Measurements from ENCODE around the gene PRKCA.

The PRKCA gene

DNA sequence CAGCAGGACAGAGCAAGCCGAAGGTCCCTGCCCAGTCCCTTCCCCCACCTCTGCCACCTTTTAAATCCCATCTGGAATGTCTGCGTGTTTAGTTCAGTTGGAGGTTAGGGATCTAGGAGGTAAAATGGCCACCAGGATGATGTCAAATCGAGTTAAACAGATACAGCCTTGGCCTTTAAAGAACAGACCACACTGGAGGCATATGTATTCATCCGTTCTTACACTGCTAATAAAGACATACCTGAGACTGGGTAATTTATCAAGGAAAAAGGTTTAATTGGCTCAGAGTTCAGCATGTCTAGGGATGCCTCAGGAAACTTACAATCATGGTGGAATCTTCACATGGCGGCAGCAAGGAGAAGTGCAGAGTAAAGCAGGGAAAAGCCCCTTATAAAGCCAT, 364.7 kb downstream of the PRKCA start:
- no peak for DNase-seq

DNA sequence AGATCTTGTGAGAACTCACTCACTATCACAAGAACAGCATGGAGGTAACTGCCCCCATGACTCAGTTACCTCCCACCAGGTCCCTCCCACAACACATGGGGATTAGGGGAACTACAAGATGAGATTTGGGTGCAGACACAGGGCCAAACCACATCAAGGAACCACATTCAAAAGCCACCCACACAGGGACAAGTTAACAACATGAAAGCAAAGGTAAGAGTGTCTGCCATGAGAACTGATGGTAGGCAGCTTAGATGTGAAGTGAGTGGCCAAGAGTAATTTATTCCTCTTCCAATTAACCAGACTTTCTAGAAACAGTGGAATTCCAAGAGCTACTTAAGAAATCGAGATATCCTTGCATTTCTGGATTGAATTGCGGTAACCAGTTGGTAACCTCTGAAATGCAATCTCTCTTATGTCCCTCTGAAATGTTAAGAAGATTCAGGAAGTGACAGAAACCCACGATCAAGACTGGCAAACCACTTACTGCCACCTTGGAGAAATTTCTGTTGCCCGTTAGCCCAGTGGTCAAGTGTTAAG, 365.1 kb downstream of the PRKCA start:
- peak in 1 of 2 experiments; percentile 36 for DNase-seq

DNA sequence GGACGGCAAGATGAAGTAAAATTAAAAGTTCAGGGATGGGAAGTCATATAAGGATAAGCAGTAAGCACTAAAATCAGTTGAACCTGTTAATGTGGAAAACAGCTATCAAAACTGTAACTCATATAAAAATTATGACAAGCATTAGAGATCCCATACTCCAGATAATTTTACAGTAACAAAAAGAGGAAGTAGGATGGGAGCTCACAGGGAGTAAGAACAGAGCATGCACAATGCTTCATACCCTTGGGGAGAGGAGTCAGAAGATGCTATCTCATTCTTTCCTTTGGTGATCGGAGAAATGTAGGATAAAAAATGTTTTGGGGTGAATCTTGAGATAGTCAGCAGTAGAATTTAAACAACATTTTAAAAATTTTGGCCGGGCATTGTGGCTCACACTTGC, 367.8 kb downstream of the PRKCA start:
- peak; percentile 83 to 89 for DNase-seq

DNA sequence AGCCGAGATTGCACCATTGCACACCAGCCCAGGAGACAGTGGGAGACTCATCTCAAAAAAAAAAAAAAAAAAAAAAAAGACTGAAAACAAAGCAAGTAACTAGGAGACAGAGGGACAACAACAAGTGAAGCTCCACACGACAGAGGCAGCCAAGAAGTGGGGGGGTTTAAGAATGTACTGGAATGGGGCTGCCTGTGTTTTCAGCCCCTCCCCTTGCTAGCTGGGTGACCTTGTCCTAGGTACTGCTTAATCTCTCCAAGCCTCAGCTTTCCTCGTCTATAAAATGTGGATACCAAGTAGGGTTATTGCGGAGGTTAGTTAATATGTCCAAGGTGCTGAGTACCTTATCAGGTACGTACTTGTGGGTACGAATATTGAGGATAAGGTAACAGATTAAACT, 368.7 kb downstream of the PRKCA start:
- no peak for DNase-seq

DNA sequence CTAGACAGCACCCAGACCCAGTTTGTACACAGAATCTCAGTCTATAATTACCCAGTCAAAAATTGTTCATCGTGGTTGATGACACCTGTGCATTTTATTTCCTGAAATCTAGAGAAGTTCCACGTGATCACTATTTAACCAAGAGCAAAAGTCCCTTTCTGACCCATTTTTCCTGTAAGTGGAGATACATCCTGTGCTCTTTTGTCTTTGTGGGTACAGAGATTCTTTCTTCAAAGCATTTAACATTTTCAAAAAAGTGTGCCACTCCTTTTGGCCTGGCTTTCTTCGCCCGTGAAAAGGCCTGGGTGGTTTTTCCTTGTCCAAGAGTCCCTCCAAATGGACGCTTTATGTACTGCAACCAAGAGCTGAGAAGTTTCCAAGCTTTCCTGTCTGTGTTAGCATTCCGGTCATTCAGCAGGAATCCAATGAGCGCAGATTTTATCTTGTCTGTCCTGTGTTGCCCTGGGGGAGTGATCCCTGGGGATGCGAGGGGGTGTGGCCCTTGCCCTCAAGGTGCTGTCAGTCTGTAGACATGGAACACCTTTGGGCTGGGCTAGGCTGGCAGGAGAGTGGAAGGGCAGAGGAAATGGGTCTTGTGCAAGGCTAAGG, 371.4 kb downstream of the PRKCA start:
- peak; percentile 44 to 52 for DNase-seq

DNA sequence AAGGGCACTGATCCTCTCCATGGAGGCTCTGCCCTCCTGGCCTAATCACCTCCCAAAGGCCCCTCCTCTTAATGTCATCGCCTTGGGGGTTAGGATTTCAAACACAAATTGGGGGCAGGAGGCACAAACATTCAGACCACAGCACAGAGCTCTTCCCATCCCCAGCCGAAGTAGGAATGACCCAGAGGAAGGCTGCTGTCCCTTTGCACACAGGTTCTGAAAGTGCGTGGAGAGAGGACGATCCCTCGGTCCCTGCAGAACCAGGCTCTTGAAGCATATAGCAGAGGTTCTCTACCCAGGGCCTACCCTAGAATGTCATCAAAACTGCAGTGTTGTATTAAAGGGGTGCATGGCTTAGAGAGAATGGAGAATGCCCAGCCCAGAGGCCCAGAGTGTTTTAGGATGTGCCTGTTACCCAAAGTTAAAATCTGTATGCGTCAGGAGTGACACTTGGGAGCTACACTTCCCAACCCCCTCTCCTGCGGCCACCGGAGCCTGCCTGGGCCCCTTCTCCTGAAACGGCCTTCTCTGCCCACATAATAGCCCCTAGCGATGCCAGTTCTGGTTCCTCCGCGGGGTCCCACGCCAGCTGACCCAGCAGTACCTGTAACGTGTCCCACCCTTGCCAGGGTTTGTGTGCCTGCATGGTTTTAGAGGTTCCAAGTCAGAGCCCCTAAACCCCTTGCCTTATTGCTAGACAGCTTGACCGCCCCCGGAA, 373.0 kb downstream of the PRKCA start:
- DNase-seq = no peak

DNA sequence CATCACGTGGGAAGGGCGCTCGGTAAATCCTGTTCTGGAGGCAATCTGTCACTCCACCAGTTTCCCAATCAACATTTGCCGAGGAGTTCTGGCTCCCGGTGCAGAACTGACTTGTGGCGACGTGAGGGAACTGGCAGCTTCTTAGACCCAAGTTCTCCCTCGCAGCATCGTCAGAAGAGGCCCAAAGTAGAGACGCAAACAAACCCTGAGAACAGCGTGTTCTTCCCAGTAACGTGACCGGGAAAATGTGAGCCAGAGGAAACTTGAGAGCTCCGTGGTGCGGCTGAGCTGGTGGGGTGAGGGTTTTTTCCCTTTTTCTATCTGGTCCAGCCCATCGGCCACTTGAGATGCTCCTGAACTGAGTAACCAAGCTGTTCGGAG, 373.6 kb downstream of the PRKCA start:
- DNase-seq = no peak

DNA sequence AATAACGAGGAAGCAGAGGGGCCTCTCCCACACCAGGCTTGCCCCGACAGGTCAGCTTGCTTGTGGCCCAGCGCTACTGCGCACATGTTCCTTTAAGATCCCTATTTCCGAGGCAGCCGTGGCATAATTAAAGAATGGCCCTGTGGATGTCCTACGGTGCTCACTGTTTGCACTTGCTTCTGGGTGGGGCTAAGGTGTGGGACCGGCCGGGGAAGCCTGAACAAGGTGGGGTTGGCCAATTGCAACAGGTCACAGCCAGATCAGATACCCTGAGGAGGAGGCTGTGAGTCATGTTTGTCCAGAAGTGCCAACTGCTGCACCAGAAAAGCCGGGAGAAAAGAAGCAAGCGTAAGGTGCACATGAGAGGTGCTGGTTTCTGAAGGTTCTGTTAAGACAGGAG, 374.0 kb downstream of the PRKCA start:
- no peak for DNase-seq

DNA sequence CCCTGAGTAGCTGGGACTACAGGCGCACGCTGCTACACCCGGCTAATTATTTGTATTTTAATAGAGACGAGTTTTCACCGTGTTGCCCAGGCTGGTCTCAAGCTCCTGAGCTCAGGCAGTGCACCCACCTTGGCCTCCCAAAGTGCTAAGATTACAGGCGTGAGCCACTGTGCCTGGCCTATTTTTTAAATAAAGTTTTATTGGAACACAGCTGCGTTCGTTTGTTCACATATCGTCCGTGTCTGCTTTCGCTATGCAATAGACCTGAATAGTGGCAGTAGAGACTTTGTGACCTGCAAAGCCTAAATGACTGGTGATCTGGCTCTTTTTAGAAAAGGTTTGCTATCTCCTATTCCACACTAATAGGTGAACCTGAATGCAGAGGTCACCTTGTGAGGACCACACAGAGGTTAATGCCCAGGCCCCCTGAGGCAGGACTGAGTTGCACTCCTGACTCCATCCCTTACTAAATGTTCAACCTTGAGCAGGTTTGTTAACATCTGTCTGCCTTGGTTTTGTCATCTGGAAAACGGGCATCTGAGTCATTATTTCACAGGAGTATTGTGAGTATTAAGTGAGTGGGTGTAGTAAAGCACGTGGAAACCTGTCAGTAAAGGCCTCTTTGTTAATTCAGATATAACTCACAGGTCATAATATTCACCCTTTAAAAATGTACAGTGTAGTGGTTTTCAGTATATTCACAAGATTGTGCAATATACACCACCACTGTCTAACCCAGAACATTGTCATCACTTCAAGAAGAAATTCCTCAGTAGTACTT, 375.0 kb downstream of the PRKCA start:
- no peak for DNase-seq

DNA sequence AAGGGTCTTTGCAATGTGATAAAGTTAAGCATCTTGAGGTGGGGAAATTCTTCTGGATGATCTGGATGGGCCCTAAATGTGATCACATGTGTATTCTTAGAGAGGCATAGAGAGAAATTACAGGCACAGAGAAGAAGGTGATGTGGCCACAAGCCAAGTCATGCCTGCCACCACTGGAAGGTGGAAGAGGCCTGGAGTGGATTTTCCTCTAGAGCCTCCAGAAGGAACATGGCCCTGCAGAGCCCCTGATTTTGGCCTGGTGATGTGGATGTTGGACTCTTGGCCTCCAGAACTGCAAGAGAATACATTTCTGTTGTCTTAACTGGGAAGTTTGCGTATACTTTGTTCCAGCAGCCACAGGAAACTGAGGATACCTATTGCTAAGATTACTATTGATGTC, 375.6 kb downstream of the PRKCA start:
- DNase-seq = no peak

DNA sequence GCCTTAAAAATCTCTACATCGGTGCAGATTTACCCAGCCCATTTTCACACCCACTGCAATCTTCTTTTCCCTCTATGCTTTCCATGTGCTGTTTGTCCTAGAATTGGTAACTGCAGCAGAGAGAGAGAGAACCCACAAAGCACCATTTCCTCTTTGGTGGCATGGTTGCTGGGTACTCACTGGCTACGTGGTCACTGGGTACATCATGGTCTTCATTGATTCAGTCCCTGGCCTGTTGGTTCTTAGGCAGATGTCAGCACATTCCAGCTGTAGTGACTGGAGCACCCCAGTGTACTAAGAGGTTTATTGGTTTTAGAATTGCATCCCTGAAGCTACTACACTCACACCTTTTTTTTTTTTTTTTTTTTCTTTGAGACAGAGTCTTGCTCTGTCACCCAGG, 376.4 kb downstream of the PRKCA start:
- no peak for DNase-seq

DNA sequence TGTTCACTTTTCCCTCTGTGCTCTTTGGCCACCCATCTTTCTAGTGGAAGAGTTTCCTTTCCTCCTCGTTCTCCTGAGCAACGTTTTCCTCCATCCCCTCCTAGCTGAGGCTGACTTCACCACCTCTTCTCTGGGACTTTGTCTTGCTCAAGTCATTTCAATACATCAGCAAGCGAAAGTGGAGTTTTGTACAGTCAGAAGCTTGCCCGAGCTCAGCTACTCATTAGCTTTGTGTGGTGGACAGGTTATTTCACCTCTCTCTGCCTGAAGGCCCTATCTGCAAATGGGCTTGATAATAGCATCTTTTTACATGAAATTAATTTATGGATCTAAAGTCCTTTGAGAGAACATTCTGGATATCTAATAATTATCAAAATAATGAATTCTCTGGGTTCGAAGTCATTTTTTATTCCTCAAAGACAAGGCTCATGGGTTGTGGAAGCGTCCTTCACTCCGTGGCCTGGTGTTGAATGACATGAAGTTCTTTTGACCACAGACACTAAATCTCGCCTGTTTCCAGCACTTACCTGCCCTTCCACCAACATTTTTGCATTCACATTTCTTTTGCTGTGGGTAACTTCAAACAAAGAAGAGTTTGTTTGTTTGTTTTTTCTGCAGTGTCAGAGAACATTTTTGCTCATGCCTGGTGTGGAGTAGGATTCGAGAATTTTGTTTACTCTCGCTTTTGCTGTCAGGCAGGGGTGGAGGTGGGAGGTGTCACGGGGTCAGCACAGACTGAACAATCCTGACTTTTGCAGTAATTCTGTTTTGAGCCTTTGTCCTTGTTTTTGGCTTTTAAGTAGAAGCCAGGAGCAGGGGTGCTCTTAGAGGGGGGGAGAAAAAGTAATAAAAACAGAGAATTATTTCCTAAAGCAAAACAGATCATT, 377.5 kb downstream of the PRKCA start:
- no peak for DNase-seq

DNA sequence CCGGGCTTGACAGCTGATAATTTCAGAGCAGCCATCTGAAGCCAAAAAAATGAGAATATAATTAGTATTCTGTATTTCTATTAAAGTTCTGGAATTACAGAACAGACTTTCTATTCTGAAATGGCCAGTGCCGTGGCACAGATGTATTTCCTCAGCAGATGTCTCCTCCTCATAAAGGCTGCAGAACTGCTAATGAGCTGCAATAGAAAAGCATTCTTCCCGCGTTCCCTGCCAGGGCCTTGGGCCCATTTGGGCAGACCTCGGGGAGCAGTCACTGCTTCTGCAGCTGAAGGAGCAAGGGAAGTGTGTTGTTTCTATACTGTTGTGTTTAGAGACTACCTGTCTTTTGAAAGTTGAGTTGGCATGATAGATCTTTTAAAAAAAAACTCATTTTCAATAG, 379.9 kb downstream of the PRKCA start:
- no peak for DNase-seq

DNA sequence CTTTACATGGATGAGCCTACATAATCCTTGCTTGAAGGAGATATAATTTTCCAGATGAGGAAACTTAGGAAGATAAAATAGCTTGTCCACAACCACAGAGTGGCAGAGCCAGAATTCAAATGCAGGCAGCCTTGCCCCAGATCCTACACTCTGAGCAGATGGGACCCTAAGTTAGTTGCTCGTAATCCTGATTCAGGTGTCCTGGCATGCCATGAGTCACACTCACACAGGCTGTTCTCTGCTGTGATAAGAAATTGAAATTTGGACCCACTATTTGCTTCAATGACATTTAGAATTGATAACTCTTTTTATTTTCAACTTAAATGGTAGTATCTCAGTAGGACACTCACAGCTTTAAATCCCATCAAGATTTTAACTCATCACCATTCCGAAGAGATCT, 381.8 kb downstream of the PRKCA start:
- DNase-seq = no peak

DNA sequence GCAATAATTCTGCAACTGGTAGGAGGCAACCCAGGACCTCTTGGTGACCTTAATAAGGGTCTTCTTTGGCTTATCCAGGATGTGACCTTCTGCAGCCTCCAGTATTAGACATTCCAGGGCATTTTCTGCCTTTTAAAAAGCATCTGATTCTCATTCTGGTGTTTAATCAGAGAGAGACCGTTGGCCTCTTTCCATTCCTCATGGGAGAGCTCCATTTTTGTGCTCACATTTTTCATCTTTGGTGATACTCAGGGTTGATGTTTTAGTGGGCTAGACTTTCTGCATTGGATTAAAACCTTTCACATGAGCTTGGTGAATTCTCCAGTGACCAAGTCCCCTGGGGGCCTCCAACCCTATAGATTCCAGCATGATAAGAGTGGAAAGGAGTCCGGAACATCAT, 382.3 kb downstream of the PRKCA start:
- DNase-seq = no peak

DNA sequence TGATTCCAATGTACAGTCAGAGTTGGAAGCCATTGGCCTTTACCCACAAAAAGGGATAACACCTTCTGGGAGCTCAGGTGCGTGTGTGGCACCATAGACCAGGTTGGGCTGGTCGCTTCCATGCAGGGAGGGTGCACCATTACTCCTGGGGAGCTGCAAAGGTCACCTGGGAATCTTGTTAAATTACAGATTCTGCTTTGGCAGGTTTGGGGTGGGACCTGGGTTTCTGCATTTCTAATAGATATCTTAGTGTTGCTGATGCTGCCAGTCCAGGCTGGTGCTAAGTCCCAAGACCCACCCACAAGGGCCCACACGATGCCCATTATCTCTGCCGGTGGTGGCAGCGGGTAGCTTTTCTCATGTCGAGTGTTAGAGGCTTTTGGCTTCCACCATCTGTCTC, 384.2 kb downstream of the PRKCA start:
- DNase-seq = no peak

DNA sequence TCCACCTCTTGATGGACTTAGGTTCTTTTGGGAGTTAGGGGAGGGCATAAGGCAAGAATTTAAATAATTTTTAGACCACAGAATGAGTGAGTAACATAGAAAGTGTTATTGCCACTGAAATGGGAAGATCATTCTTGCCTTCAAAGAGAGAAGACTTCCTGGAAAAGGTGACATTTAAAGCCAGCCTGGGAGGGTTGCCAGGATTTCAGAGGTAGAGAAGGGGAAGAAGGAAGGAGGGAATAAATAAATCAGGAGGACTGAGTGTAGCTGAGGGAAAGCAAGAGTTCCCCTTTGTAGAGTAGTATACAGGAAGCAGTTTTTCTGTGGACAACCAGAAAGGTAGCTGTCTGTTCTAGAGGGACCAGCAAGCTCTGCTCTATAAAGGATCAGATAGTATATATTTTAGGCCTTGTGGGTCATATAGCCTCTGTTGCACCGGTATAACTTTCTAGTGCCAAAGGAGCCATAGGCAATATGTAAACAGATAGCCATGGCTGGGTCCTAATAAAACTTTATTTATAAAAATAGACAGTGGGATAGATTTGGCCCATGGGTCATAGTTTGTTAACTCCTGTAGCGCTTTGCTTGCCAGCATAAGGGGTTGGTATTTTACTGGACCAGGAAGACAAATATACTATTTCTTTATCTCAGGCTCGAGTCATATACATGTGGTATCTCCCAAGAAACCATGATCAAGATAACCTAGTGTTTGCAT, 385.3 kb downstream of the PRKCA start:
- no peak for DNase-seq

DNA sequence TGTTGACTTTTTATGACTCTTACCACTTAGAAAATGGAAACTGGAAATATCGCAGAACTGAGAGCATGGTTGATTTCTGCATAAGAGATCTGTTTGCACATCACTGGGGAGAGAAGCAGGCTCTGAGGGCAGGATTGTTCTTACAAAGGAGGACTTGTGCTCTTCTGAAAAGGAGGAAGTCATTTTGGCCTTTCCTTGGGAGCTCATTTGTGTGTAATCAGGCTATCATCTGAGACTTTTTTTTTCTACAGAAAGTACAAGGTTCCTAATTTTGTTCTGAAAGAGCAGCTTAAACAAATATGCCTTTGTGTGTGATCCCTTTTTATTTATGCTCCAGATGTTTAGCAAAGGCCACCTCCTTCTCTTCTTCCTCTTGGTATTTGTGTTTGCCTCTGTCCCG, 386.8 kb downstream of the PRKCA start:
- peak; percentile 21 to 50 for DNase-seq

DNA sequence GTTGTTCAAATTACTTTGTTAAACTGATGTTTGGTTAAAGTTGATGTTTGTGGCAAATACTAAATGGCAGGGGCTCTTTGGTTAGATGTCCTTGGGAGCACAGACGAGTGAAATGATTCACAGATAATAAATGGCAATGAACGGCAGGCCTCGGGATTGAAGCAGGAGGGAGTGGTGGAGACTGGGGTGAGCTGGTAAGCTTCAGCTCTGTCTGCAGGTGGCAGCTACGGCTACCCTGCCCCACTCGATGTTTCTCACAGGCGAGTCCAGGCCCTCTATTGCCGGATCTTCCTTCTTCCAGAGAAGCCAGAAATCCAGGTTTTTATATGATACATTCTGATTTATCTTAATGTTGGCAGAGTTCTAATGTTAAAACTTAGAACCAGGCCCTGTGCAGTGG, 387.8 kb downstream of the PRKCA start:
- DNase-seq = no peak

DNA sequence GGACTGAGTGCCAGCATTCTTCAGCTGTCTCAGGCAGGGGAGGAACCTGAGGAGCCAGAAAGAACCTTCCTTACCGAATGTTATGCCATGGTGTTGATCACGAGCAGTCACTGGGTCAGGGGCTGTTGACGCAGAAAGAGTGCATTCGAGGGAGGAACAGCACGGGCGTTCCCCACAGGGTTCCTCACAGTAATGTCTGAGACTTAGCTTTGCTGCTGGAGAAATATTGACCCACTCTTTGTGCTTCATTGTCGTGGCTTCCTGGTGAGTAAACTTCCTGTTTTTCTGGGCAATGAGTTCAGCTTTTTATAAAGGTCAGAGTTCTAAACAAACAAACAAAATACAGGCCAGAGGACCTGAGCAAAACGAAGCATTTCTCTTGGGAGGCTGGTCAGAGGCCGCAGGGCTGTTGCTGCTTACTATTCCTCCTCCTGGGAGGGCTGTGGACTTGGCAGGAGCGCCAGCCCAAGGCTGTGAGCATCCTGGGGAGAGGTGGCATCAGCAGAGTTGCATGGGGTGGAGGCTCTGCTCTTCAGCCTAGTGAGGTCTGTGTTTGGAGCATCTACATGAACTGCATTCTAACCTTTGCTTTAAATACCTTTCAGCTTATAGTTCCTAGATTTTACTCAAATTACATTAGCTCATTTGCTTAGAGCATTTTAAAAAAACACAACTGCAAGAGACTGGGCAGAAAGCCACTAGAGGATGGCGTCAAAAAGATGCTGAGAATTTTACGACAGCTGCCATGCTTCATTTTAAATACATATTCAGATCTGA, 389.4 kb downstream of the PRKCA start:
- no peak for DNase-seq

DNA sequence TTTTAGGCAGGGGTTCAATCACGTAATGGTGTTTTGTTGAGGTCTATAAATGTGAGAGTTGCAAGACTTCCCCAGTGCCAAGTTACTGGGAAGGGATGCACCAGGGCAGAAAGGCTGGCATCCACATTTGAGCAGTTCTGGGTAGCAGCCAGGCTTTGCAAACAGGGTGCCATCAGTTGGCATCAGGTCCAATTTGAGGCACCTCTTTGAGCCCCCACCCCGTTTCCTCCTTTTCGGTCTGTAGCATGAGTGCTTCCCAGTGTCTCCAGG, 389.9 kb downstream of the PRKCA start:
- no peak for DNase-seq

DNA sequence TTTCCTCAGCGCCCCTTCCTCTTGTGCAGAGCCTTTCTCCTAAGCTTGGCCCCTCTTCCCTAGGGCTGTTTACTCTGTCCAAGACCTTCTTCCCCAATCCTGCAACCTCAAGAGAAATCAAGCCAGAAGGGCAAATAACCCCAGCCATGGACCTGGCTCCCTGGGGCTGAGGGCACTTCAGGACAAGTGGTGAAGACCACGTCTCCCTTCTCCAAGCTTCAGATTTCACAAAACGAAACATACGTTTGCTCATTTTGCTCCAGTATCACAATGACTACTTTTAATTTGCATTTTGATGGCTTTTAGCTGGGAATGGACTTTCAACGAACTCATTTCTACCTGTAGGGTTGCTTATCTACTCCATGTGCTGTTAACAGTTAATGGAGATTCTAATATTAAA, 392.7 kb downstream of the PRKCA start:
- DNase-seq = no peak

Data from Kasumi-1 (cell line).